SU-DHL-6 (cell line): ENCODE measurements around the gene C14orf93.

Source experiments
- H2AFZ ChIP-seq: fragments of 200-600 bp; sonication (generic); 2 replicates; pipeline ENCODE4 v1.6.1; 2014; ENCODE audit warnings: low read depth, mild to moderate bottlenecking, moderate library complexity, mixed read lengths, antibody characterized with exemption, low read length; ENCODE audit not compliant: severe bottlenecking
- H3F3A ChIP-seq: fragments of 200-600 bp; shearing (Covaris generic); 2 replicates; pipeline ENCODE4 v1.6.0; 2016; ENCODE audit warnings: antibody characterized with exemption, mild to moderate bottlenecking; ENCODE audit not compliant: insufficient read depth
- H3K27ac ChIP-seq: fragments of 200-600 bp; sonication (generic); 2 replicates; pipeline ENCODE4 v1.5.1; 2016; ENCODE audit warnings: low read depth, mild to moderate bottlenecking, low read length, moderate library complexity, mixed read lengths
- H3K27me3 ChIP-seq: fragments of 200-600 bp; sonication (generic), shearing (Covaris generic); 2 replicates; pipeline ENCODE4 v1.6.0; 2014; ENCODE audit warnings: mild to moderate bottlenecking, low read length
- H3K36me3 ChIP-seq: fragments of 200-600 bp; sonication (generic); 2 replicates; pipeline ENCODE4 v1.6.1; 2014; ENCODE audit warnings: mild to moderate bottlenecking, low read length, mixed read lengths
- H3K4me2 ChIP-seq: fragments of 300-600, 200-600 bp; shearing (Covaris generic), sonication (generic); 2 replicates; pipeline ENCODE4 v1.6.0; 2014; ENCODE audit warnings: low read length, low read depth, mild to moderate bottlenecking; ENCODE audit not compliant: poor library complexity, severe bottlenecking
- H3K4me3 ChIP-seq: fragments of 200-600 bp; sonication (generic); 2 replicates; pipeline ENCODE4 v1.5.1; 2014; ENCODE audit warnings: antibody characterized with exemption, low read length, mild to moderate bottlenecking, mixed read lengths; ENCODE audit not compliant: insufficient read depth, poor library complexity, severe bottlenecking
- H3K79me2 ChIP-seq: fragments of 200-600 bp; sonication (generic); 2 replicates; pipeline ENCODE4 v1.6.1; 2014; ENCODE audit warnings: mild to moderate bottlenecking, low read length, moderate library complexity; ENCODE audit not compliant: insufficient read depth
- H3K9ac ChIP-seq: fragments of 200-600 bp; sonication (generic); 2 replicates; pipeline ENCODE4 v1.7.0; 2014; ENCODE audit warnings: mild to moderate bottlenecking, low read length
- H3K9me2 ChIP-seq: fragments of 200-600 bp; sonication (generic); replicated peaks from 2 replicates; pipeline ENCODE4 v1.6.1; 2014; ENCODE audit warnings: low read length; ENCODE audit not compliant: insufficient read depth
- H3K9me3 ChIP-seq: fragments of 200-600 bp; sonication (generic); 2 replicates; pipeline ENCODE4 v1.6.1; 2014; ENCODE audit warnings: low read length, mixed read lengths; ENCODE audit not compliant: insufficient read depth
- H4K20me1 ChIP-seq: fragments of 200-600 bp; sonication (generic); 2 replicates; pipeline ENCODE4 v1.6.1; 2014; ENCODE audit warnings: low read depth, mild to moderate bottlenecking, antibody characterized with exemption, low read length, moderate library complexity, mixed read lengths
- CTCF ChIP-seq: fragments of 200-600 bp; sonication (generic); IDR thresholded peaks from one replicate; pipeline ENCODE4 v1.5.1; 2017; ENCODE audit warnings: antibody characterized with exemption, mild to moderate bottlenecking, low read length, moderate library complexity; ENCODE audit not compliant: insufficient read depth, poor library complexity, severe bottlenecking
- EZH2phosphoT487 ChIP-seq: fragments of 200-600 bp; sonication (generic), shearing (Covaris generic); conservative IDR thresholded peaks from 2 replicates; pipeline ENCODE4 v1.6.1; 2018; ENCODE audit warnings: mild to moderate bottlenecking, antibody characterized with exemption, low read length, moderate library complexity, mixed read lengths

The C14orf93 gene

GRCh38 chr14:23030936-23031335, 21.0 kb upstream of the C14orf93 start:
- H3K9me3 ChIP-seq, result no peaks in the 10 kb centered on the region
- H3K4me3 ChIP-seq, result no peak overlapping the region
- H3K27ac ChIP-seq, result no peak overlapping the region
- H3K9ac ChIP-seq, result no peak overlapping the region
- H3F3A ChIP-seq, result peaks cover 5% of the 10 kb centered on the region; the same call in 1 of the 2 replicates
- H2AFZ ChIP-seq, result no peak overlapping the region
- no peak overlapping the region for H3K4me2 ChIP-seq
- no peaks in the 10 kb centered on the region for H3K9me2 ChIP-seq
- no peak for TF ChIP-seq CTCF
- no peak for TF ChIP-seq EZH2phosphoT487
- peaks cover 36% of the 10 kb centered on the region for H3K79me2 ChIP-seq
- peaks cover 9% of the 10 kb centered on the region for H3K36me3 ChIP-seq
- no peaks in the 10 kb centered on the region for H3K27me3 ChIP-seq
- H4K20me1 ChIP-seq, result no peaks in the 10 kb centered on the region

GRCh38 chr14:23028799-23029198, 18.9 kb upstream of the C14orf93 start:
- Histone ChIP-seq H3F3A (peaks cover 5% of the 10 kb centered on the region; the same call in 1 of the 2 replicates), H3K9ac (no peak overlapping the region), H2AFZ (no peak overlapping the region), H4K20me1 (no peaks in the 10 kb centered on the region), H3K9me2 (no peaks in the 10 kb centered on the region), H3K4me2 (no peak overlapping the region), H3K4me3 (no peak overlapping the region), H3K27ac (no peak overlapping the region), H3K27me3 (no peaks in the 10 kb centered on the region), H3K79me2 (peaks cover 28% of the 10 kb centered on the region), H3K36me3 (peaks cover 11% of the 10 kb centered on the region), H3K9me3 (no peaks in the 10 kb centered on the region)
- TF ChIP-seq CTCF, result no peak
- no peak for TF ChIP-seq EZH2phosphoT487

- Histone ChIP-seq H3K27ac (no peak overlapping the region), H3K4me3 (no peak overlapping the region), H3K9me3 (no peaks in the 10 kb centered on the region), H4K20me1 (no peaks in the 10 kb centered on the region), H3K36me3 (peaks cover 5% of the 10 kb centered on the region; the same call in 1 of the 2 replicates), H3K79me2 (peaks cover 11% of the 10 kb centered on the region), H3K9ac (no peak overlapping the region), H3F3A (peaks cover 9% of the 10 kb centered on the region; the same call in 1 of the 2 replicates), H3K27me3 (no peaks in the 10 kb centered on the region), H2AFZ (no peak overlapping the region), H3K4me2 (no peak overlapping the region), H3K9me2 (no peaks in the 10 kb centered on the region)
- TF ChIP-seq CTCF, result no peak
- TF ChIP-seq EZH2phosphoT487, result no peak
Measured at GRCh38 chr14:23025151-23025814, 15.3 kb upstream of the C14orf93 start.
